Neural progenitor cell (in vitro differentiated cells): Measurements from ENCODE around the gene RNF148. TPM values are rescaled to one million over a fixed set of nuclear protein-coding genes. Genes with fewer than 3 reads are reported as not detected.

ENCODE experiments used
- DNase-seq: peaks from one replicate; pipeline ENCODE4 v3.0.0-alpha.2; 2016; ENCODE audit warnings: low spot score
- H2AFZ ChIP-seq: fragments of 200-600 bp; sonication (generic); replicated peaks from 2 replicates; pipeline ENCODE4 v1.6.1; 2016; ENCODE audit warnings: antibody characterized with exemption
- H3F3A ChIP-seq: fragments of 200-600 bp; sonication (generic); 2 replicates; pipeline ENCODE4 v1.6.1; 2016; ENCODE audit warnings: antibody characterized with exemption, low read depth
- H3K27ac ChIP-seq: fragments of 200-600 bp; sonication (generic); 2 replicates; pipeline ENCODE4 v1.5.1; 2016; ENCODE audit warnings: mild to moderate bottlenecking
- H3K27me3 ChIP-seq: fragments of 200-600 bp; sonication (generic); 2 replicates; pipeline ENCODE4 v1.6.1; 2016; ENCODE audit warnings: mild to moderate bottlenecking, moderate library complexity
- H3K36me3 ChIP-seq: fragments of 200-600 bp; sonication (generic); 2 replicates; pipeline ENCODE4 v1.5.1; 2016
- H3K4me1 ChIP-seq: fragments of 200-600 bp; sonication (generic); 2 replicates; pipeline ENCODE4 v1.6.1; 2016; ENCODE audit warnings: mixed run types
- H3K4me2 ChIP-seq: fragments of 200-600 bp; sonication (generic); 2 replicates; pipeline ENCODE4 v1.6.1; 2016
- H3K4me3 ChIP-seq: fragments of 200-600 bp; sonication (generic); 2 replicates; pipeline ENCODE4 v1.5.1; 2016
- H3K79me2 ChIP-seq: fragments of 200-600 bp; sonication (generic); 2 replicates; pipeline ENCODE4 v1.6.1; 2016; ENCODE audit warnings: low read depth
- H3K9ac ChIP-seq: fragments of 200-600 bp; sonication (generic); 2 replicates; pipeline ENCODE4 v1.6.1; 2016
- H3K9me3 ChIP-seq: fragments of 200-600 bp; sonication (generic); 2 replicates; pipeline ENCODE4 v1.5.1; 2016; ENCODE audit warnings: low read depth
- H4K20me1 ChIP-seq: fragments of 200-600 bp; sonication (generic); 2 replicates; pipeline ENCODE4 v1.6.1; 2016; ENCODE audit warnings: low read depth
- H3K27ac Mint-ChIP-seq: 3 replicates; pipeline ENCODE4 v1.8.0; 2021; ENCODE audit warnings: mixed read lengths
- H3K27me3 Mint-ChIP-seq: 2 replicates; pipeline ENCODE4 v1.8.0; 2022; ENCODE audit warnings: low read depth, mild to moderate bottlenecking, inconsistent platforms, moderate library complexity, mixed read lengths; ENCODE audit not compliant: insufficient read depth
- H3K36me3 Mint-ChIP-seq: 3 replicates; pipeline ENCODE4 v1.8.0; 2021; ENCODE audit warnings: mixed read lengths
- H3K4me1 Mint-ChIP-seq: 3 replicates; pipeline ENCODE4 v1.8.0; 2021; ENCODE audit warnings: mixed read lengths
- H3K4me3 Mint-ChIP-seq: 3 replicates; pipeline ENCODE4 v1.8.0; 2021; ENCODE audit warnings: mild to moderate bottlenecking, moderate library complexity, mixed read lengths
- H3K9me3 Mint-ChIP-seq: 3 replicates; pipeline ENCODE4 v1.8.0; 2020; ENCODE audit warnings: mixed read lengths
- EZH2 ChIP-seq: fragments of 200-600 bp; sonication (generic); IDR thresholded peaks from 2 replicates; pipeline ENCODE4 v1.6.1; 2017; ENCODE audit warnings: antibody characterized with exemption, mild to moderate bottlenecking, moderate library complexity
- EZH2phosphoT487 ChIP-seq: fragments of 200-600 bp; sonication (generic); IDR thresholded peaks from 2 replicates; pipeline ENCODE4 v1.6.1; 2017; ENCODE audit warnings: antibody characterized with exemption
- total RNA-seq: library from RNA; depleted of rRNA; stranded (reverse); fragments of >200 nt; gene quantifications from 2 replicates; pipeline ENCODE4 v1.2.3, GENCODE V29; 2015; ENCODE audit warnings: low replicate concordance
- TF ChIP-seq, protein P1 (sequence below): fragments of 200-600 bp; sonication (generic); IDR thresholded peaks from 2 replicates; pipeline ENCODE4 v1.5.1; 2017; ENCODE audit warnings: antibody characterized with exemption, mild to moderate bottlenecking

RNF148 gene
- total RNA-seq, 1 donor from 2014 or later: 0.11 TPM

GRCh38 chr7:122688400-122688998 is 14.2 kb downstream of the RNF148 start:
- no peaks in the 10 kb centered on the region for H4K20me1 ChIP-seq
- H3K27me3 ChIP-seq: no peaks in the 10 kb centered on the region
- no peak overlapping the region for H3K27ac ChIP-seq
- TF ChIP-seq, protein P1, sequence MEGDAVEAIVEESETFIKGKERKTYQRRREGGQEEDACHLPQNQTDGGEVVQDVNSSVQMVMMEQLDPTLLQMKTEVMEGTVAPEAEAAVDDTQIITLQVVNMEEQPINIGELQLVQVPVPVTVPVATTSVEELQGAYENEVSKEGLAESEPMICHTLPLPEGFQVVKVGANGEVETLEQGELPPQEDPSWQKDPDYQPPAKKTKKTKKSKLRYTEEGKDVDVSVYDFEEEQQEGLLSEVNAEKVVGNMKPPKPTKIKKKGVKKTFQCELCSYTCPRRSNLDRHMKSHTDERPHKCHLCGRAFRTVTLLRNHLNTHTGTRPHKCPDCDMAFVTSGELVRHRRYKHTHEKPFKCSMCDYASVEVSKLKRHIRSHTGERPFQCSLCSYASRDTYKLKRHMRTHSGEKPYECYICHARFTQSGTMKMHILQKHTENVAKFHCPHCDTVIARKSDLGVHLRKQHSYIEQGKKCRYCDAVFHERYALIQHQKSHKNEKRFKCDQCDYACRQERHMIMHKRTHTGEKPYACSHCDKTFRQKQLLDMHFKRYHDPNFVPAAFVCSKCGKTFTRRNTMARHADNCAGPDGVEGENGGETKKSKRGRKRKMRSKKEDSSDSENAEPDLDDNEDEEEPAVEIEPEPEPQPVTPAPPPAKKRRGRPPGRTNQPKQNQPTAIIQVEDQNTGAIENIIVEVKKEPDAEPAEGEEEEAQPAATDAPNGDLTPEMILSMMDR: no peak
- TF ChIP-seq EZH2 (no peak), EZH2phosphoT487 (no peak)
- H3F3A ChIP-seq: no peaks in the 10 kb centered on the region
- H3K79me2 ChIP-seq: no peaks in the 10 kb centered on the region
- Mint-ChIP-seq H3K27me3 (peaks cover 11% of the 10 kb centered on the region), H3K27ac (no peak overlapping the region), H3K4me3 (no peak overlapping the region), H3K36me3 (peaks cover 8% of the 10 kb centered on the region), H3K9me3 (peaks cover 7% of the 10 kb centered on the region), H3K4me1 (peaks cover 8% of the 10 kb centered on the region)
- no peaks in the 10 kb centered on the region for H3K36me3 ChIP-seq
- no peak overlapping the region for H2AFZ ChIP-seq
- no peak for DNase-seq
- no peaks in the 10 kb centered on the region for H3K9me3 ChIP-seq
- peaks cover 14% of the 10 kb centered on the region for H3K4me1 ChIP-seq
- no peak overlapping the region for H3K4me3 ChIP-seq
- H3K4me2 ChIP-seq: no peak overlapping the region
- no peak overlapping the region for H3K9ac ChIP-seq

DNA sequence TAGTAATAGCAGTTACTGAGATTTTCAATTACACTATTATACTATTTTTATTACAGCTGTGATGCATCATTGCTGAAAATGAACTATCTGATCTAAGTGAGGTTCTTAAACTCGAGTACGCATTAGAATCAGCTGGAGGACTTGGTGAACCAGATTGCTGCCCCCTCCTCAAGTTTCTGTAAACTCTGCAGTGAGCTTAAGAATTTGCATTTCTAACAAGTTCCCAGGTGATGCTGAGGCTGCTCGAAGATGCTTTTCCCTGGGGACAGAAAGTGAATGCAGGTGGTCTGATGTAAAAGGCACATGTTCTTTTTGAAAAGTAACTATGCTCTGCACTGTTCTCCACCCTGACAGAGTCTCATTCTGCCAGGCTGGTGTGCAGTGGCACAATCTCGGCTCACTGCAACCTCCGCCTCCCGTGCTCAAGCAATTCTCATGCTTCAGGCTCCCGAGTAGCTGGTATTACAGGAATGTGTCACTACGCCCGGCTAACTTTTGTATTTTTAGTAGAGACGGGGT is 16.3 kb downstream of the RNF148 start:
- no peaks in the 10 kb centered on the region for H3K79me2 ChIP-seq
- Mint-ChIP-seq H3K9me3 (peaks cover 3% of the 10 kb centered on the region), H3K27me3 (peaks cover 3% of the 10 kb centered on the region), H3K4me3 (no peak overlapping the region), H3K36me3 (no peaks in the 10 kb centered on the region), H3K4me1 (peaks cover 12% of the 10 kb centered on the region), H3K27ac (no peak overlapping the region)
- no peak overlapping the region for H3K4me3 ChIP-seq
- H4K20me1 ChIP-seq: no peaks in the 10 kb centered on the region
- H3K9ac ChIP-seq: no peak overlapping the region
- TF ChIP-seq EZH2 (no peak), EZH2phosphoT487 (no peak)
- TF ChIP-seq, protein P1: no peak
- H3F3A ChIP-seq: no peaks in the 10 kb centered on the region
- DNase-seq: no peak
- H2AFZ ChIP-seq: no peak overlapping the region
- H3K4me1 ChIP-seq: peaks cover 14% of the 10 kb centered on the region
- no peaks in the 10 kb centered on the region for H3K36me3 ChIP-seq
- no peak overlapping the region for H3K4me2 ChIP-seq
- H3K27ac ChIP-seq: no peak overlapping the region
- H3K27me3 ChIP-seq: no peaks in the 10 kb centered on the region
- H3K9me3 ChIP-seq: no peaks in the 10 kb centered on the region

- peaks cover 19% of the 10 kb centered on the region for H3K4me1 Mint-ChIP-seq
- H3K79me2 ChIP-seq: no peaks in the 10 kb centered on the region
- no peaks in the 10 kb centered on the region for H3K36me3 ChIP-seq
- H3K9me3 Mint-ChIP-seq: peaks cover 3% of the 10 kb centered on the region
- DNase-seq: no peak
- H3K27me3 Mint-ChIP-seq: peaks cover 3% of the 10 kb centered on the region
- H3K36me3 Mint-ChIP-seq: no peaks in the 10 kb centered on the region
- H3K4me3 Mint-ChIP-seq: no peak overlapping the region
- H3K4me3 ChIP-seq: no peak overlapping the region
- H3K4me2 ChIP-seq: no peak overlapping the region
- H3K27ac ChIP-seq: no peak overlapping the region
- no peak overlapping the region for H3K27ac Mint-ChIP-seq
- H3K9ac ChIP-seq: no peak overlapping the region
- no peaks in the 10 kb centered on the region for H3K27me3 ChIP-seq
- H4K20me1 ChIP-seq: no peaks in the 10 kb centered on the region
- no peak overlapping the region for H2AFZ ChIP-seq
- peaks cover 14% of the 10 kb centered on the region for H3K4me1 ChIP-seq
- H3F3A ChIP-seq: no peaks in the 10 kb centered on the region
- TF ChIP-seq EZH2: no peak
- TF ChIP-seq, protein P1: no peak
- no peak for TF ChIP-seq EZH2phosphoT487
- no peaks in the 10 kb centered on the region for H3K9me3 ChIP-seq
Measured at GRCh38 chr7:122684504-122684903, 18.2 kb downstream of the RNF148 start.
